ENCODE results near the gene DLST. TPM values are rescaled to one million over a fixed set of nuclear protein-coding genes. Genes with fewer than 3 reads are reported as not detected.
"Not testable (repeated sequence)": the region's sequence is repeated elsewhere in the genome, so short reads cannot be mapped to it uniquely, and the experiment has no call there.

The DLST gene
- total RNA-seq, 4 donors from 2014 or later = 80.9 to 91.6 (median 83.5) TPM

DNA sequence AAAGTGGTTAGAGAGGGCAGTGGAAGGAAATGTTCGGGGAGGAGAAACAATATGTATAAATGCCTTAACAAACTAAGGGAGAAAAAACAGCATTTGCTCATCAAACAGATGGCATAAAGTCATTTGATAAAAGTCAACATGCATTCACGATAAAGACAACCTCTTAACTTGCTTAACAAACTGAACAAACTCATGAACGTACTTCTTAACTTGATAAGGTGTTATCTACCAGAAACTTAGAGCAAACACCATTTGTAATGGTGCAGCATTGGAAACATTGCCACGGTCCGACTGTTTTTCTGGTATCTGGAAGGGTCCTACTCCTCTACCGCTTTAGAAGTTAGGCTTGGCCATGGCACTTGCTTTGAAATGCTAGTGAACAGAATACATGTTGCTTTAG lies 45.5 kb downstream of the DLST start:
- Histone ChIP-seq H3K27ac (no peak overlapping the region), H3K9me3 (no peaks in the 10 kb centered on the region), H3K4me3 (replicated peaks in 1 of 3) (no peak overlapping the region), H3K4me1 (peaks cover 13 to 34% of the 10 kb centered on the region in 2 donors), H3K36me3 (no peaks in the 10 kb centered on the region), H3K27me3 (no peaks in the 10 kb centered on the region)
- TF ChIP-seq, protein P1, sequence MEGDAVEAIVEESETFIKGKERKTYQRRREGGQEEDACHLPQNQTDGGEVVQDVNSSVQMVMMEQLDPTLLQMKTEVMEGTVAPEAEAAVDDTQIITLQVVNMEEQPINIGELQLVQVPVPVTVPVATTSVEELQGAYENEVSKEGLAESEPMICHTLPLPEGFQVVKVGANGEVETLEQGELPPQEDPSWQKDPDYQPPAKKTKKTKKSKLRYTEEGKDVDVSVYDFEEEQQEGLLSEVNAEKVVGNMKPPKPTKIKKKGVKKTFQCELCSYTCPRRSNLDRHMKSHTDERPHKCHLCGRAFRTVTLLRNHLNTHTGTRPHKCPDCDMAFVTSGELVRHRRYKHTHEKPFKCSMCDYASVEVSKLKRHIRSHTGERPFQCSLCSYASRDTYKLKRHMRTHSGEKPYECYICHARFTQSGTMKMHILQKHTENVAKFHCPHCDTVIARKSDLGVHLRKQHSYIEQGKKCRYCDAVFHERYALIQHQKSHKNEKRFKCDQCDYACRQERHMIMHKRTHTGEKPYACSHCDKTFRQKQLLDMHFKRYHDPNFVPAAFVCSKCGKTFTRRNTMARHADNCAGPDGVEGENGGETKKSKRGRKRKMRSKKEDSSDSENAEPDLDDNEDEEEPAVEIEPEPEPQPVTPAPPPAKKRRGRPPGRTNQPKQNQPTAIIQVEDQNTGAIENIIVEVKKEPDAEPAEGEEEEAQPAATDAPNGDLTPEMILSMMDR (IDR thresholded peaks at IDR 0.05) = no peak
- no peak for TF ChIP-seq POLR2A (IDR thresholded peaks at IDR 0.05)
- no peak for DNase-seq
- intact Hi-C loops (cut with DNase I) = no loop called here
- WGBS, 2 donors = 64 to 74% methylated on average over 6 of the region's 6 CpGs

DNA sequence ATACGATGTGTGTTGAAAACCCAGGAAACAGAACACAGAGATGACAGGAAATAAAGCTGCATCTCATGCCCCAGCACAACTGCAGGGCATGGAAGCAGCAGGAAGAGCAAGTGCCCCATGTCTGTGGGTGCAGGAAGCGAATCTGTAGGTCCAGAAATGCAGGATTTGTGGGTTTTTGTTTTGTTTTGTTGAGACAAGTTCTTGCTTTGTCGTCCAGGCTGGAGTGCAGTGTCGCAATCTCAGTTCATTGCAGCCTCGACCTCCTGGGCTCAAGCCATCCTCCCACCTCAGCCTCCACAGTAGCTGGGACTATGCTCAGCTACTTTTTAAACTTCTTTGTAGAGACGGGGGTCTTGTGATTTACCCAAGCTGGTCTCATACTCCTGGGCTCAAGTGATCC lies 47.5 kb downstream of the DLST start:
- intact Hi-C loops (cut with DNase I) = no loop called here
- Histone ChIP-seq H3K9me3 (no peaks in the 10 kb centered on the region), H3K4me1 (peaks cover 19 to 31% of the 10 kb centered on the region in 2 donors), H3K4me3 (replicated peaks in 1 of 3) (no peak overlapping the region), H3K27me3 (no peaks in the 10 kb centered on the region), H3K27ac (no peak overlapping the region), H3K36me3 (no peaks in the 10 kb centered on the region)
- 74 to 84% methylated on average over 6 of the region's 6 CpGs for WGBS, 2 donors
- no peak for DNase-seq
- TF ChIP-seq POLR2A (IDR thresholded peaks at IDR 0.05) = no peak
- TF ChIP-seq, protein P1 (IDR thresholded peaks at IDR 0.05) = no peak

DNA sequence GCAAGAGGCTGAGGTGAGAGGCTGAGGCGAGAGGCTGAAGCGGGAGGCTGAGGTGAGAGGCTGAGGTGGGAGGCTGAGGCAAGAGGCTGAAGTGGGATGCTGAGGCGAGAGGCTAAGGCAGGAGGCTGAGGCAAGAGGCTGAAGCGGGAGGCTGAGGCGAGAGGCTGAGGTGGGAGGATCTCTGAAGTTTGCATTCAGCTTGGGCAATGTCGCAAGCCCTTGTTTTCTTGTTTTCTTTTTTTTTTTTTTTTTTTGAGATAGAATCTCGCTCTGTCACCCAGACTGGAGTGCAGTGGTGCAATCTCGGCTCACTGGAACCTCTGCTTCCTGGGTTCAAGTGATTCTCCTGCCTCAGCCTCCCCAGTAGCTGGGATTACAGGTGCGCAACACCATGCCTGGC lies 50.0 kb downstream of the DLST start:
- Histone ChIP-seq H3K4me1 (peaks cover 19 to 41% of the 10 kb centered on the region in 2 donors), H3K27ac (peak overlapping the region in 1 of 3 donors; percentile 65)
- H3K9me3 ChIP-seq; H3K27me3 ChIP-seq; H3K4me3 ChIP-seq (replicated peaks in 1 of 3); DNase-seq; intact Hi-C loops (cut with DNase I); H3K36me3 ChIP-seq: not testable (repeated sequence)
- 81 to 88% methylated on average over 9 of the region's 9 CpGs for WGBS, 2 donors

DNA sequence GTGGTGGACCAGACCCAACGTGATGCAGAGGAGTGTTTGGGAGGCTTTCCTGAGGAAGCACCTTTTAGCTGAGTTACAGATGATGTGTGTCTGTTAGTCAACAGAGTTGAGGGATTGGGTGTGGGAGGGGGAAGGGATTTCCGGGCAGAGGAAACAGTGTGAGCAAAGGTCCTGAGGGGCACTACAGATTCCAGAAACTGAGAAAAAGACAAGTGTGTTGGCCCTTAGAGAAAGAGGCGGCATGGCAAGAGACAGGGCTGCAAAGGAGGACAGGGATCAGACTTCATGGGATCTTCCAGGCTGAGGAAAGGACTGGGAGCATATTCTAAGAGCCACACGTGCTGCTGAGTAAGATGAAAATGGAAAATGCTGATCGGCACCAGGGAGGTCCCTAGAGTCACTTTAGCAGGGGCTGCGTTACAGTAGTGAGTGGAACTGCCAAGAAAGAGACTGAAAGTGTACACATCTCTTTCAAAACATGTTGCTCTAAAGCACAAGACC lies 50.7 kb downstream of the DLST start:
- H3K36me3 ChIP-seq = no peaks in the 10 kb centered on the region
- TF ChIP-seq, protein P1 (IDR thresholded peaks at IDR 0.05) = no peak
- no peak for TF ChIP-seq POLR2A (IDR thresholded peaks at IDR 0.05)
- WGBS, 2 donors = 26 to 34% methylated on average over 6 of the region's 6 CpGs
- intact Hi-C loops (cut with DNase I) = no loop called here
- H3K27me3 ChIP-seq = no peaks in the 10 kb centered on the region
- no peak overlapping the region for H3K4me3 ChIP-seq (replicated peaks in 1 of 3)
- peaks cover 19 to 41% of the 10 kb centered on the region in 2 donors for H3K4me1 ChIP-seq
- no peak for DNase-seq
- peak overlapping the region; percentile 42 to 65 (median 53) for H3K27ac ChIP-seq
- H3K9me3 ChIP-seq = no peaks in the 10 kb centered on the region

DNA sequence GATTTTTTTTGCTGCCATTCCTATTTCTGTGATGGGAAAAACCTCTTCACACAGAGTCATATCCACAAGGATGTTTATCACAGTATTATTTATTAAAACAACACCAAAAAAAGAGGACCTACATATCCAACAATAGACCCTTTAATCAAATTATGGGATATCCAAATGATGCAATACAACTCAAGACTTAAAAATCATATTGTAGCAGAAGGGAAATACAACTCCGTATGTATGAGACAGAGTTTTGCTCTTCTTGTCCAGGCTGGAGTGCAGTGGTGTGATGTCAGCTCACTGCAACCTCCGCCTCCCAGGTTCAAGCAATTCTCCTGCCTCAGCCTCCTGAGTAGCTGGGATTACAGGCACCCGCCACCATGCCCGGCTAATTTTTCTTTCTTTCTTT lies 51.2 kb downstream of the DLST start:
- 70 to 76% methylated on average over 4 of the region's 4 CpGs for WGBS, 2 donors
- H3K4me3 ChIP-seq (replicated peaks in 1 of 3); H3K36me3 ChIP-seq; DNase-seq; H3K27me3 ChIP-seq; H3K9me3 ChIP-seq; intact Hi-C loops (cut with DNase I): not testable (repeated sequence)
- Histone ChIP-seq H3K27ac (peak overlapping the region; percentile 14 to 65 (median 53)), H3K4me1 (peaks cover 19 to 41% of the 10 kb centered on the region in 2 donors)

DNA sequence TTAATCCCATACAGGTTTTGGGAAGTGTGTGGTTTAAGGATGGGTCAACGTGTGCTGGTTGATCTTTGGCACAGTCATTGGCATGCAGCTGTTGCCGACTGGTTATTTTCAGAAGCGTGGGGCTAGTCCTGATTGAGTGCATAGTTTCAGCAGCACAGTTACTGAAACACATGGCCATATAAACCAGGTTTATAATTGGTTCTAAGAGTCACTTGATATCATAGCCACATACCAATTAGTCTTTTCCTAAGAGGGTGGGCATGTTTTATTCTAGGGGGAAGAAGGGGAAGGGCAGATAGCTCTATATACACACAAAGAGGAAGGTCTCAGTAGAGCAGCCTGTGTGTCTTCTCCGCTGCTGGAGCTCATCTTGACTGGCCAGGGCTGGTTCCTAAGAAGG lies 52.3 kb downstream of the DLST start:
- Histone ChIP-seq H3K9me3 (no peaks in the 10 kb centered on the region), H3K4me1 (peaks cover 19 to 43% of the 10 kb centered on the region in 2 donors), H3K4me3 (replicated peaks in 1 of 3) (no peak overlapping the region), H3K27me3 (no peaks in the 10 kb centered on the region), H3K27ac (peak overlapping the region in 2 of 3 donors; percentile 20 to 47), H3K36me3 (no peaks in the 10 kb centered on the region)
- intact Hi-C loops (cut with DNase I) = no loop called here
- WGBS, 2 donors = 42 to 49% methylated on average over 4 of the region's 4 CpGs
- DNase-seq = no peak
- TF ChIP-seq, protein P1 (IDR thresholded peaks at IDR 0.05) = no peak
- no peak for TF ChIP-seq POLR2A (IDR thresholded peaks at IDR 0.05)
